ENCODE results near the gene CALHM4. TPM values are rescaled to one million over a fixed set of nuclear protein-coding genes. Genes with fewer than 3 reads are reported as not detected.

The CALHM4 gene
- total RNA-seq, 3 donors from 2014 or later, result not detected

GRCh38 chr6:116512734-116513133 is 40.8 kb upstream of the CALHM4 start:
- no peak for DNase-seq (ENCODE audit: low spot score in 2 of 2)
- no peaks in the 10 kb centered on the region for H3K27me3 ChIP-seq
- TF ChIP-seq POLR2A (IDR thresholded peaks at IDR 0.05) (no peak), POLR2AphosphoS5 (IDR thresholded peaks at IDR 0.05) (no peak), CTCF (IDR thresholded peaks at IDR 0.05) (no peak)
- H3K4me3 ChIP-seq, result peak overlapping the region; percentile 30 to 55 (median 33)
- no peaks in the 10 kb centered on the region for H3K9me3 ChIP-seq
- H3K36me3 ChIP-seq, result no peaks in the 10 kb centered on the region
- H3K4me1 ChIP-seq, result no peaks in the 10 kb centered on the region
- H3K27ac ChIP-seq, result peak overlapping the region in 1 of 2 donors; percentile 65
- intact Hi-C loops (cut with DNase I; ENCODE audit: low total_unique reads), result no loop called here

- intact Hi-C loops (cut with DNase I; ENCODE audit: low total_unique reads), result no loop called here
- Histone ChIP-seq H3K4me1 (no peaks in the 10 kb centered on the region), H3K9me3 (no peaks in the 10 kb centered on the region), H3K27ac (peak overlapping the region in 1 of 2 donors; percentile 7), H3K27me3 (no peaks in the 10 kb centered on the region), H3K36me3 (no peaks in the 10 kb centered on the region), H3K4me3 (peak overlapping the region in 2 of 3 donors; percentile 33 to 55)
- DNase-seq (ENCODE audit: low spot score in 2 of 2), result no peak
- TF ChIP-seq CTCF (IDR thresholded peaks at IDR 0.05) (no peak), POLR2AphosphoS5 (IDR thresholded peaks at IDR 0.05) (no peak), POLR2A (IDR thresholded peaks at IDR 0.05) (no peak)
Measured at GRCh38 chr6:116513224-116513875, 40.2 kb upstream of the CALHM4 start.

- intact Hi-C loops (cut with DNase I; ENCODE audit: low total_unique reads), result no loop called here
- Histone ChIP-seq H3K27me3 (no peaks in the 10 kb centered on the region), H3K4me1 (no peaks in the 10 kb centered on the region), H3K36me3 (no peaks in the 10 kb centered on the region), H3K27ac (no peak overlapping the region), H3K9me3 (no peaks in the 10 kb centered on the region), H3K4me3 (no peak overlapping the region)
- TF ChIP-seq POLR2AphosphoS5 (IDR thresholded peaks at IDR 0.05) (no peak), POLR2A (IDR thresholded peaks at IDR 0.05) (no peak), CTCF (IDR thresholded peaks at IDR 0.05) (no peak)
- DNase-seq (ENCODE audit: low spot score in 2 of 2), result no peak
Measured at GRCh38 chr6:116514111-116514510, 39.4 kb upstream of the CALHM4 start.

GRCh38 chr6:116515141-116515540 is 38.4 kb upstream of the CALHM4 start:
- Histone ChIP-seq H3K9me3 (no peaks in the 10 kb centered on the region), H3K27me3 (no peaks in the 10 kb centered on the region), H3K4me3 (no peak overlapping the region), H3K36me3 (no peaks in the 10 kb centered on the region), H3K4me1 (no peaks in the 10 kb centered on the region), H3K27ac (no peak overlapping the region)
- no peak for DNase-seq (ENCODE audit: low spot score in 2 of 2)
- TF ChIP-seq CTCF (IDR thresholded peaks at IDR 0.05) (no peak), POLR2A (IDR thresholded peaks at IDR 0.05) (no peak), POLR2AphosphoS5 (IDR thresholded peaks at IDR 0.05) (no peak)
- intact Hi-C loops (cut with DNase I; ENCODE audit: low total_unique reads), result no loop called here

GRCh38 chr6:116518621-116519368 is 34.8 kb upstream of the CALHM4 start:
- intact Hi-C loops (cut with DNase I; ENCODE audit: low total_unique reads), result no loop called here
- Histone ChIP-seq H3K4me3 (no peak overlapping the region), H3K27me3 (no peaks in the 10 kb centered on the region), H3K9me3 (no peaks in the 10 kb centered on the region), H3K4me1 (no peaks in the 10 kb centered on the region), H3K36me3 (no peaks in the 10 kb centered on the region), H3K27ac (no peak overlapping the region)
- TF ChIP-seq CTCF (IDR thresholded peaks at IDR 0.05) (no peak), POLR2A (IDR thresholded peaks at IDR 0.05) (no peak), POLR2AphosphoS5 (IDR thresholded peaks at IDR 0.05) (no peak)
- no peak for DNase-seq (ENCODE audit: low spot score in 2 of 2)

Measured in breast epithelium (tissue), 4 donors.